HG03521 (cell line): Measurements from ENCODE around the gene CCNK.

Experiments used
- ATAC-seq: cut with Tn5 transposase; IDR thresholded peaks from one replicate; pipeline ENCODE4 v1.9.1; 2021; ENCODE audit warnings: mild to moderate bottlenecking, moderate library complexity; ENCODE audit not compliant: unreplicated experiment

The CCNK gene

GRCh38 chr14:99465288-99465687, 15.9 kb upstream of the CCNK start:
- ATAC-seq = no peak

- no peak for ATAC-seq
These were observed 14.5 kb upstream of the CCNK start for GRCh38 chr14:99466758-99467157.

- ATAC-seq = no peak
These were observed 13.7 kb upstream of the CCNK start for GRCh38 chr14:99467336-99468078.

- no peak for ATAC-seq
These were observed 13.1 kb upstream of the CCNK start for GRCh38 chr14:99468081-99468480.

- ATAC-seq = no peak
These were observed 12.2 kb upstream of the CCNK start for GRCh38 chr14:99468836-99469592.

GRCh38 chr14:99471731-99472130, 9.5 kb upstream of the CCNK start:
- ATAC-seq = no peak

- ATAC-seq = no peak
These were observed 8.3 kb upstream of the CCNK start for GRCh38 chr14:99472937-99473336.

- no peak for ATAC-seq
These were observed 7.8 kb upstream of the CCNK start for GRCh38 chr14:99473458-99473857.

- no peak for ATAC-seq
These were observed 6.0 kb upstream of the CCNK start for GRCh38 chr14:99475179-99475578.

GRCh38 chr14:99475660-99476059, 5.5 kb upstream of the CCNK start:
- no peak for ATAC-seq

- no peak for ATAC-seq
These were observed 4.3 kb upstream of the CCNK start for GRCh38 chr14:99476864-99477263.

- no peak for ATAC-seq
These were observed 3.1 kb upstream of the CCNK start for GRCh38 chr14:99478128-99478527.

- no peak for ATAC-seq
These were observed 1.9 kb upstream of the CCNK start for GRCh38 chr14:99479160-99479905.

GRCh38 chr14:99479906-99480869, 1.0 kb upstream of the CCNK start, which contains the start of gene SETD3:
Gene SETD3, minus strand, starts transcription at chr14:99480859. Its CDS starts 15,054 bp downstream, at chr14:99465805.
- peak; percentile 3 for ATAC-seq

- ATAC-seq = no peak
These were observed 513 bp downstream of the CCNK start for GRCh38 chr14:99481745-99482099.

- no peak for ATAC-seq
These were observed 2.9 kb downstream of the CCNK start for GRCh38 chr14:99484106-99484505.

- ATAC-seq = no peak
These were observed 16.1 kb downstream of the CCNK start for GRCh38 chr14:99497341-99497740.

- no peak for ATAC-seq
These were observed 16.7 kb downstream of the CCNK start for GRCh38 chr14:99497894-99498293.

- ATAC-seq = no peak
These were observed 21.8 kb downstream of the CCNK start for GRCh38 chr14:99502989-99503421.

GRCh38 chr14:99503848-99504453, 22.7 kb downstream of the CCNK start:
- ATAC-seq = no peak
